Measurements from ENCODE around the gene LASP1. TPM values are rescaled to one million over a fixed set of nuclear protein-coding genes. Genes with fewer than 3 reads are reported as not detected.
A peak's percentile ranks its signal among the peaks of the same experiment; 100 is the strongest.

Gene LASP1
- total RNA-seq, 1 experiment from 2014 or later = 78.3 TPM

DNA sequence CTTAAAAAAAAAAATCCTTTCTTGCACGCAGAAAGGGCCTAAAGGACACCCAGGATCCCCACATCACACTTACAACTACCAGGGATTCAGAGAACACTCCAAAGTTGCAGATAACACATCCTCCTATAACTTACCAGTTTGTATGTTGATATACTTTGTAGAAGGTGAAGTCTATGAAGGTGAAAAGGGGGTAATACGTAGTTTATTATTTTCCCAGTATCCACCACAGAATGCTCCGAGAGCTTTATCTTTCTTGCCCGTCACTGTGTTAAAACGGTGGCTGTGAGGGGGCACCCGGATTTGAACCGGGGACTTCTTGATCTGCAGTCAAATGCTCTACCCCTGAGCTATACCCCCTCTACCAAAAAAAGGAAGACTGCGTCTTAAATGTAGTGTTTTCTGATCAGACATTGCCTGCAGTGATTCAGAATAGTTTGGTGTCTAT is 8.4 kb upstream of the LASP1 start:
- DNase-seq (ENCODE audit: low spot score) = peak; percentile 71
- POLR2A ChIA-PET (ENCODE audit: low non-redundant PET) = no interaction called here

GRCh38 chr17:38864636-38865398 is 5.0 kb upstream of the LASP1 start:
- intact Hi-C loops (cut with micrococcal nuclease; ENCODE audit: unreplicated experiment) = loop anchor here (5.0 kb wide), 1 partner anchor 113 kb away; the partner anchor contains the start of gene PSMB3
- Histone ChIP-seq H3K4me3 (ENCODE audit: low read depth, low read length, poor library complexity, severe bottlenecking) (no peak overlapping the region), H3K27me3 (replicated peaks; ENCODE audit: insufficient read depth, low read depth, low read length, poor library complexity) (no peaks in the 10 kb centered on the region), H3K4me1 (ENCODE audit: insufficient read depth, low read length, poor library complexity, severe bottlenecking) (no peaks in the 10 kb centered on the region), H3K27ac (ENCODE audit: low read depth, low read length, poor library complexity, severe bottlenecking) (no peak overlapping the region), H3K9me3 (ENCODE audit: low read depth, low read length, poor library complexity, severe bottlenecking) (no peaks in the 10 kb centered on the region), H3K36me3 (ENCODE audit: insufficient read depth, low read length, poor library complexity, severe bottlenecking) (no peaks in the 10 kb centered on the region)
- peak; percentile 50 for DNase-seq (ENCODE audit: low spot score)
- no peak for TF ChIP-seq EZH2 (IDR thresholded peaks at IDR 0.05; ENCODE audit: borderline replicate concordance, low read depth, low read length, poor library complexity, severe bottlenecking)
- TF ChIP-seq, protein P1, sequence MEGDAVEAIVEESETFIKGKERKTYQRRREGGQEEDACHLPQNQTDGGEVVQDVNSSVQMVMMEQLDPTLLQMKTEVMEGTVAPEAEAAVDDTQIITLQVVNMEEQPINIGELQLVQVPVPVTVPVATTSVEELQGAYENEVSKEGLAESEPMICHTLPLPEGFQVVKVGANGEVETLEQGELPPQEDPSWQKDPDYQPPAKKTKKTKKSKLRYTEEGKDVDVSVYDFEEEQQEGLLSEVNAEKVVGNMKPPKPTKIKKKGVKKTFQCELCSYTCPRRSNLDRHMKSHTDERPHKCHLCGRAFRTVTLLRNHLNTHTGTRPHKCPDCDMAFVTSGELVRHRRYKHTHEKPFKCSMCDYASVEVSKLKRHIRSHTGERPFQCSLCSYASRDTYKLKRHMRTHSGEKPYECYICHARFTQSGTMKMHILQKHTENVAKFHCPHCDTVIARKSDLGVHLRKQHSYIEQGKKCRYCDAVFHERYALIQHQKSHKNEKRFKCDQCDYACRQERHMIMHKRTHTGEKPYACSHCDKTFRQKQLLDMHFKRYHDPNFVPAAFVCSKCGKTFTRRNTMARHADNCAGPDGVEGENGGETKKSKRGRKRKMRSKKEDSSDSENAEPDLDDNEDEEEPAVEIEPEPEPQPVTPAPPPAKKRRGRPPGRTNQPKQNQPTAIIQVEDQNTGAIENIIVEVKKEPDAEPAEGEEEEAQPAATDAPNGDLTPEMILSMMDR (conservative IDR thresholded peaks at IDR 0.05; ENCODE audit: low read depth, low read length) = peak; percentile 48
- POLR2A ChIA-PET (ENCODE audit: low non-redundant PET) = no interaction called here
- CTCF ChIA-PET = interaction anchor here (0.7 kb wide), 1 partner anchor 39 kb away, joined by 13 read pairs; no protein-coding TSS in a partner anchor
- BruUV-seq (replicated peaks) = no TSS peak

More for the DNA sequence above, 8.4 kb upstream of the LASP1 start:
- intact Hi-C loops (cut with micrococcal nuclease; ENCODE audit: unreplicated experiment) = no loop called here
- no peaks in the 10 kb centered on the region for H3K9me3 ChIP-seq (ENCODE audit: low read depth, low read length, poor library complexity, severe bottlenecking)
- H3K27ac ChIP-seq (ENCODE audit: low read depth, low read length, poor library complexity, severe bottlenecking) = no peak overlapping the region
- TF ChIP-seq, protein P1 (conservative IDR thresholded peaks at IDR 0.05; ENCODE audit: low read depth, low read length) = no peak
- TF ChIP-seq EZH2 (IDR thresholded peaks at IDR 0.05; ENCODE audit: borderline replicate concordance, low read depth, low read length, poor library complexity, severe bottlenecking) = no peak
- BruUV-seq (replicated peaks) = no TSS peak
- no peaks in the 10 kb centered on the region for H3K36me3 ChIP-seq (ENCODE audit: insufficient read depth, low read length, poor library complexity, severe bottlenecking)
- no peaks in the 10 kb centered on the region for H3K27me3 ChIP-seq (replicated peaks; ENCODE audit: insufficient read depth, low read depth, low read length, poor library complexity)
- CTCF ChIA-PET = interaction anchor here (0.7 kb wide), 1 partner anchor 223 kb away, joined by 3 read pairs; no protein-coding TSS in a partner anchor
- H3K4me1 ChIP-seq (ENCODE audit: insufficient read depth, low read length, poor library complexity, severe bottlenecking) = no peaks in the 10 kb centered on the region
- no peak overlapping the region for H3K4me3 ChIP-seq (ENCODE audit: low read depth, low read length, poor library complexity, severe bottlenecking)

DNA sequence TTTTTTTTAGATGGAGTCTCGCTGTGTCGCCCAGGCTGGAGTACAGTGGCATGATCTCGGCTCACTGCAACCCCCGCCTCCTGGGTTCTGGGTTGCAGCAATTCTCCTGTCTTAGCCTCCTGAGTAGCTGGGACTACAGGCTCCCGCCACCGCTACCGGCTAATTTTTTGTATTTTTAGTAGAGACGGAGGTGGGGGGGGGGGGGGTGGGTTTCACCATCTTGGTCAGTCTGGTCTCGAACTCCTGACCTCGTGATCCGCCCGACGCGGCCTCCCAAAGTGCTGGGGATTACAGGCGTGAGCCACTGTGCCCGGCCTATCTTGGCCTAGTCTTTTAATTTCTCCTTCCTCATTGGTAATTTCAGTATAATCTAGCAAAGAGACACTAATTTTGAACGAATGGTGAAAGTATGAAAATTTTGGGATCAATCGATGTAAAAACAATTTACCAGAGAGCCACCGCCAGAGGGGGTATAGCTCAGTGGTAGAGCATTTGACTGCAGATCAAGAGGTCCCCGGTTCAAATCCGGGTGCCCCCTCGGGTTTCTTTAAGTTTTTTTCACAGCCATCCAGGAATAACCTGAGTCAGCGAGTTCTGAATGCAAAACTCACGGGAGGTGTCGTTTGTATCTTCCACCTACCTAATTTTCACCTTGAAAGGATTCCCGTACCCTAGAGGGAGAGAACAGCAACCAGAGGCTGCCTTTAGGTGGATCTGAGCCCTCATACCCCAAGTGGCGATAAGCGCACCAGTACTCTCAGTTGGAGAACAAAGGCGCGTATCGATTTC is 2.5 kb upstream of the LASP1 start:
- Histone ChIP-seq H3K4me3 (ENCODE audit: low read depth, low read length, poor library complexity, severe bottlenecking) (peak overlapping the region; percentile 89), H3K36me3 (ENCODE audit: insufficient read depth, low read length, poor library complexity, severe bottlenecking) (no peaks in the 10 kb centered on the region), H3K4me1 (ENCODE audit: insufficient read depth, low read length, poor library complexity, severe bottlenecking) (peaks cover 11% of the 10 kb centered on the region), H3K27ac (ENCODE audit: low read depth, low read length, poor library complexity, severe bottlenecking) (peak overlapping the region; percentile 46), H3K9me3 (ENCODE audit: low read depth, low read length, poor library complexity, severe bottlenecking) (no peaks in the 10 kb centered on the region), H3K27me3 (replicated peaks; ENCODE audit: insufficient read depth, low read depth, low read length, poor library complexity) (no peaks in the 10 kb centered on the region)
- no peak for TF ChIP-seq EZH2 (IDR thresholded peaks at IDR 0.05; ENCODE audit: borderline replicate concordance, low read depth, low read length, poor library complexity, severe bottlenecking)
- TF ChIP-seq, protein P1 (conservative IDR thresholded peaks at IDR 0.05; ENCODE audit: low read depth, low read length) = peak; percentile 31; the same call in 1 of the 2 replicates
- no TSS peak for BruUV-seq (replicated peaks)
- intact Hi-C loops (cut with micrococcal nuclease; ENCODE audit: unreplicated experiment) = loop anchor here (5.0 kb wide), 1 partner anchor 115 kb away; the partner anchor contains the start of gene PSMB3
- ChIA-PET POLR2A (ENCODE audit: low non-redundant PET) (no interaction called here), CTCF (no interaction called here)
- peak; percentile 77 for DNase-seq (ENCODE audit: low spot score)
